Right renal pelvis (tissue), 4 donors: Measurements from ENCODE around the gene ZBTB20. TPM values are rescaled to one million over a fixed set of nuclear protein-coding genes. Genes with fewer than 3 reads are reported as not detected.

ENCODE experiments used
- DNase-seq, 4 donors: peaks; one replicate each; pipeline ENCODE4 v3.0.0-alpha.2; 2013; ENCODE audit warnings: low read depth in 4 of 4, low spot score in 3 of 4, missing footprints in 1 of 4
- polyA plus RNA-seq, 4 donors: library from polyadenylated mRNA; unstranded; fragments of 120-200 nt; gene quantifications; one replicate each; pipeline ENCODE4 v1.2.1, GENCODE V29; 2013; ENCODE audit not compliant: insufficient read length in 4 of 4

The ZBTB20 gene
- polyA plus RNA-seq, 4 donors: 4.5 to 5.3 (median 4.9) TPM

DNA sequence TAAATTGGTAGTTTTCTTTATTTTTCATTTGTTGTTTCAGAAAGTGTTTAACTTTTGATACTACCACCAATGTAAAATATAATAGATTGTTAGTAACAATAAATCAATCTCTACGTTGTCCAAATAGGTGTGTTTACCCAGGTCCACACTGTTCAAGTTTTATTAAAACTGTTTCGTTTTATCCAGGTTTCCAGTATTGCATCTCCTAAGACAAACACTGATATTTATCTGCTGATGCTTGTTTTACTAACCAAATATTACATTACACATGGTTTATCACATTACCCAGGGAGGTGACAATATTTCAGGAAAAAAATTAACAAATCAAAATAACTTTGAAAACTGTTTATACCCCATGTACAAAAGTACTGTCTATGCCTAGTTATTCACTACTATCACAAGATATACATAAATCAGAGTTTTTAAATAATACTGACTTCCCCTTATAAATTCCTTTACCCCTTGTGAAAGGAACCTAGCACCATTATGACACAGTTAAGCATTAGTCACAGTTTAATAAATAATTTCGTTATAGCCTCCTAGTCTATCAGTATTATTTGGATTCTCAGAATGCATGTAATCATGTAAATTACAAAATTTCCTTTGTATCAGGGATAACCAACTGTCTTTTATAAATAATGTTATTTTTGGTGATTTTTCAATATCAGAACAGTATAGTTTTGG, 205.3 kb downstream of the ZBTB20 start:
- DNase-seq: no peak

DNA sequence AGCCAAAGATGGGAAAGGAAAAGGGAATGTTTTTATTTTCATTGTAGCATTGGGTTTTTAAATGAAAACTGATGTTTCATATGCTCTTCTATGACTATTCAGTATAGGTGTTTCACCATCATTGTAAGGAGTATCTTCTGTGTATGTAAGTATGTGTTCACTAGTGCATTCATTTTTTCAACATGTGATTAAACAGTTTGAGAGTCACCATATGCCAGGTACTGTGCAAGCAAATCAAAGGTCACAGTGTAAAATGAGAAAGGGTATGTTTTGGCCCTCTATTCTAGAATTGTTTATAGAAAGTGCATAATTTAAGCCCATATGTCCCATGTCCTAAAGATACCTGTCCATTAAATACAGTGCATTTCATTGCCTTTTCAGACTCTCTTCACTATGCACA, 207.2 kb downstream of the ZBTB20 start:
- DNase-seq: no peak

DNA sequence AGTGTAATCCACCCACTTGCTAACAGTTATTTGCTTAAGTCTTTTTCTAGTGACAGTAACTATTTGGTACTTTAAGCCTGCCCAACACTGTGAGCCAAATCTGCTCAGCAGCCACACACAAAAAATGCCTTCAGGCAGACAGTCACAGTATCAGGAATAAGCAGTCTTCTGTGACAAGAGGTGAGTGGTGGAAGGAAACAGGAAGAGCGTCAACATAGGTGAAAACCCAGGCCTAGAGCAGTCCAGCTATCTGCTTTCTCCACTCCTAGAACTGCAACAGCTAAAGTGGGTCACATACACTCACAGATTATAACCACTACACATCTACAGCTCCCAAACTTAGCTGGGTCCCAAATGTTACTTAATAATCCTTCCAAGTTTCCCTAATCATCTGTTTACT, 213.7 kb downstream of the ZBTB20 start:
- DNase-seq: no peak

DNA sequence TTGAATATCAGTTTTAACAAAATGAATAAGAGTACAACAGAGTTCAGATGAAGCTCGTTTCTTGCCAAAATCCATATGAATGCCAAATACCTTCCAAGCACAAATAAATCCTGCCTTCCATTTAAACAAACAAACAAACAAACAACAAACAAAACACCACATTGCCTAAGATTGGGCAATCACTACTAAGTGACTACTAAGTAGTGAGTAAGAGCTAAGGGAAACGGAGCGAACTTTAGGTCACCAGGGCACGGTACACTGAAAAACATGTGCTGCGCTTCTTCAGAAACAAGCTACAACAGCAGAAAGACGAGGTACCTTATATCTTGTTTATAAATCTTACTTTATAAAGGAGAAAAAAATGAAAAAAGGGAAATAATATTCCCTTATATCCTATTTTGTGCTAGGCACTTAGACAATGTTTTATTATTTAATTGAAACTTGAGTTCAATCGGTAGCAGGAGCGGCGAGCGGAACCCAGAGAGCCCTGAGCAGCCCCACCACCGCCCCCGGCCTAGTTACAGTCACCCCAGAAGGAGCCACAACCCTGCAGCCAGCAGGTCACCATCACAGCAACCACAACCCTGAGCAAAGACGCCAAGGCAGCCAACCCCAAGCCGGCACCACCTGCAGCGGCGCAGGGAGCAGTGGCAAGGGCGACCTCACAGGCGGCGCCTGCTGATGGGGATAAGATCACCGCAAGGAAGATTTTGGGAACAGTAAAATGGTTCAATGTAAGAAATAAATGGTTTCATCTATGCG, 216.9 kb downstream of the ZBTB20 start:
- DNase-seq: no peak

DNA sequence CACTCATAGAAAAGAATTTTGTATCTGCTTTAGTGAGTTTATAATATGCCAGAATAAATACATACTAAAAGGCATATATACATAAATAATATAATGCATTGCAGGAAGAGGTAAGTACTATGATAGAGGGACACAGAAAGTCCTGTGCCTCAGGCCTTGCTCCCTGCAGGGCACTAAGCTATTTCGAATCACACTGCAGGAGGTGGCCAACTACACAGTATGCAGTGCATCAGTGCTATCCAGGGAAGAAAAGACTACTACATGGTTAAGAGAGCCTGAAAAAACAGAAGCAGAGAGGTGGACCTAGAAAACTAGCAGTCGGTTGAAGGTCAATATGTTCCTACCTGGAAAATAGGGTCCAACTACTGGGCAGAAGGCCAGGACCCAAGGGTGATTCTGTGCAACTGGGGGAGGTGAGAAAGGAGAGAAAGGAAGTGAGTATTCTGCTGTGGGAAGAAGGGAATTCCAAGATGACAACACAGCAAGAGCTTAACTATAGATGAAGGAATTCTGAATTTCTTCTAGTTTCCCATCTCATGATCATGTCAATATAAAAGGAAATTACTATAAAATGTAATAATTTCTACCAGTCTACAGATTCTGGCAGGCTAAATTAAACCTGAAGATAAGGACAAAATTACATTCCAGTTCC, 218.0 kb downstream of the ZBTB20 start:
- DNase-seq: no peak

DNA sequence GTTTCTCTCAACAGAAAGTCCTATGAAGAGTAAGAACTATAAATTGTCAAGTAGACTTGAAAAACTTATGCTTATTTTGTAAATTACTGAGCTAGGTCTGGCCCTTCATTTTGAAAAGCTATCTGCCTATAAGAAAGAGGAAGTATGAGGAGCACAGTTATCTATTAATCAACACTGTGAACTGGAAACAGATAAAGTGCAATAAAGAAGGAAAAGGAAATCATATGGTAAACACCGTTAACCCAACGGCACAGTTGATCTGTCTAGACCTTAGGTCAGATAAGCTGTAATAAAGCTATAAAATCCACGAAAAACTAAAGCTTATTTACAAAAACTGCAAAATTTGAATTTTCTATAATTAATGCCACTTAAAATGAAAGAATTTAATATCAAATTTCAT, 242.5 kb downstream of the ZBTB20 start:
- no peak for DNase-seq

DNA sequence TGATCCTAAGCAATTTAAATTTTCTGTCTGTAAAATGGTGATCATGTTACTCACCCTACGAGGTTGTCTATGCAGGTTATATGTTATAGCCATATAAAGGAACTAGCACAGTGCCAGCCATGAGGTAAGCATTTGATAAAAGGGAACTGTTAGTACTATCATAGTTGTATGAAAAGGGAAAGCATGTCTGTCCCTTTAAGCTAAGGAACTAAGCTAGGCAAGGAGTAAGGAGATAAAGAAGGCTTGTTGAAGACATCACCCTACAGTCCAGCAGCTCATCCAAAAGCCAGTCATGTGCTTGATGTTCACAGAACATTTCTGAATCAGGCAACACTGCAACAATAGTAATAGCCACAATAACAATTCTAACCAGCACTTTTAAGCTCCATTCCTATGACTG, 243.9 kb downstream of the ZBTB20 start:
- no peak for DNase-seq

DNA sequence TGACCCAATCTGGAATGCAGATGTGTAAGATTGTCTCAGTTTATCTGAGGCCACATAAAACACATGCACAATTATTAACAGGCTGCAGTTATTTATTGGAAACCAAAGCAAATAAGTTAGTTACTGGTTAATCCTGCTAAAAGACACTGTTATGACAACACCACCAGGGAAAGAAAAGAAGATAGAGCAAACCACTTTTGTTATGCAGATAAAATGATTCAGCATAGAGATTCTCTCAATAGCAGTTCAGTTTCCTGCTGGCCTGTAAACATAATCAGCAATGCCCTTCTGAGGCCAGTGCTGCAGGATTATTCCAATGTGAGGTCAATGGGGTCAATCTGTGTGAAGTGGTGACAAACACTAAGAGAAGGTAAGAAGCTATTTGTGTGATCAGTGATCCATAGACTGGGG, 244.4 kb downstream of the ZBTB20 start:
- DNase-seq: no peak

DNA sequence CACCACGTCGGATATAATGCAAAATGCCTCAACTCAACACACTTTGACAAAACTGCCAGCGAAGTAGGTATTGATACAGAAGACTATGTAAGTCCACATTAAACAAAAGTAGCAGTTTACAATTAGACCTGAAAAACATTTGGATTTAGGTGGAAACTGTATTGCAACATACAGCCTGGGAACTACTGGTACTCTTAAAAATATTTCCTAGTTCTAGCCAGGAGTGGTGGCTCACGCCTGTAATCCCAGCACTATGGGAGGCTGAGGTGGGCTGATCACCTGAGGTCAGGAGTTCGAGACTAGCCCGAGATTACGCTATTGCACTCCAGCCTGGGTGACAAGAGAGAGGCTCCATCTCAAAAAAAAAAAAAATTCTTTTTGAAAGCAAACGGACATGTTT, 246.2 kb downstream of the ZBTB20 start:
- DNase-seq: no peak

DNA sequence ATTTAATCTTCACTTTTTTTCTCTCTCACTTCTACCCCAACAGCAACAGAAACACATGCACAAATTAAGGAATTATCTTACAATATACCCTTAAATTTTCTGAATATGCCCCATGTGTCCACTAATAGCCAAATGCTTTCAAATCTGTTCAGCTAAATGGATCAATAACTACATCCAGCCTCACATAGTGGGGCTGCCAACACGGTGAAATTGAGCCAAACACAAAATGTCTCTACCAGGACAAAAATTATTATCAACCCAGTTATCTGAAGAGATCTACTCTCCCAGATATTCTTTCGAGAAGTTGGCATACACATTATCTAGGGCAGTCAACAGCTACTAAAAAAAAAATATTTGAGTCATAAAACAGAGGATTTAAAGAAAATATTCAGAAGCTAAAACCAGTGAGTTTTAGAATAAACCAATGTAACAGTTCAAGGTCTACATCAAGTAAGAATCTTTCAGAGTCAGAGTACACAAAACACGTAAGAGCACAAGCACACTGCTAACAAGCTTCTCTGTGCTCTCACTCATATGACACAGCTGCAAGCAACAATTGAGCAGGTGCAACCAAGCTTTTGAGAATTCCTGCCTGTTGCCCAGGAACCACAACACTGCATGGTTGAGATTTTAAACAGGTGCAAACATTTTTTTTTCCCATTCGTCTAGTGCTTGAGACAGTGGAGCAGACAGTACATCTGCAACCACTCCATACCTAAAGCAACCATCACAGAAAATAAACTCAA, 247.7 kb downstream of the ZBTB20 start:
- DNase-seq: peak in 1 of 4 donors; percentile 48

DNA sequence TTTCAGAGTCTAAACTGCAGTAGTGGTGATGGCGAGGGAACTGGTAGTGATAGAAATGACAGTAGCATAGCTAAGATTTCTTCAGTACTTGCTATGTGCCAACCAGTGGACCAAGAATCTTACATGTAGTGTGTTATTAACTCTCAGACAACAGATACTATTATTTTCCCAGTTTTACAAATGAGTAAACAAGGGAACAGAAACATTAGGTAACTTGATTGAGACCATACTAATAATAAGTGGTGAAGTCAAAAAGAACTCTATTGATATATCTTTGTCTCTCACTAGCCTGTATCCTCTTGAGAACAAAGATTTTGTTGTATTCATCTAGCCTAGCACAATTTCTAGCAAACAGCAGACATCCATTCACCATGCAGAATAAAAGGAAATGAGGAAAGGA, 250.1 kb downstream of the ZBTB20 start:
- DNase-seq: no peak

DNA sequence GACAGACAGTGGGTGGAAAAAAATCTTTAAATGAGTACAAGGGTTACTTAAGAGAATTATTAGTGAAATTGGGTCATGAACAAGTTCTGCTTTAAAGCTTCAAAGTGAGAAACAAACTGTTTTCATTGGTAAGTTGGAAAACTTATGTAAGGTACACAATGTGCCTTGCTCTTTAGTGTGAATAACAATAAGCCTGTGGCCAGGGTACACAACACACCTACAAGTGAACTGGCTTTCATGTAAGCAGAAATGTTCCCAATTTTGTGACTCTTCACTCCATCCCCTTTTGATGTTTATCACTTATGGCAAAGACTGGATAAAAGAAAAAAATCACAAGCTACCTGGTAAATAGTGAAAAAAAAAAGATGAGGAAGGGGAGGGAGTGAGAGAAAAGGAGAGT, 253.7 kb downstream of the ZBTB20 start:
- no peak for DNase-seq

DNA sequence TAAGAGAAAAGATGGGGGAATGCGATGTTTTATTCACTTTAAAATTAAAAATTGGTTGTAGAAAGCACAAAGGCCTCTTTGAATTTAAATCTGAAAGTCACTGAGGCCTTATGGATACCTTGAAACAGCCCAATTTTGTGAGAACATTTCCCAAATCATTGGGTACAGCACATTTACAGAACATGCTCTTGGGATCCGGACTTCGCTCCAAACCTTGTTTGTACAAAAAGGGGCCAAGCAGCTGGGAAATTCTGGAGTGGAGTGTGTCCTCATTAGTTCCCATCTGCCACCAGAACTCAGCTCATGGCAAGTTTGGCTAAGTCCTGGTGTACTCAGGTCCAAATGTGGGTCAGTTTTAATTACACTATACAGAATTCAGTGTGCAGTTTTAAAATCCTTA, 254.2 kb downstream of the ZBTB20 start:
- no peak for DNase-seq

DNA sequence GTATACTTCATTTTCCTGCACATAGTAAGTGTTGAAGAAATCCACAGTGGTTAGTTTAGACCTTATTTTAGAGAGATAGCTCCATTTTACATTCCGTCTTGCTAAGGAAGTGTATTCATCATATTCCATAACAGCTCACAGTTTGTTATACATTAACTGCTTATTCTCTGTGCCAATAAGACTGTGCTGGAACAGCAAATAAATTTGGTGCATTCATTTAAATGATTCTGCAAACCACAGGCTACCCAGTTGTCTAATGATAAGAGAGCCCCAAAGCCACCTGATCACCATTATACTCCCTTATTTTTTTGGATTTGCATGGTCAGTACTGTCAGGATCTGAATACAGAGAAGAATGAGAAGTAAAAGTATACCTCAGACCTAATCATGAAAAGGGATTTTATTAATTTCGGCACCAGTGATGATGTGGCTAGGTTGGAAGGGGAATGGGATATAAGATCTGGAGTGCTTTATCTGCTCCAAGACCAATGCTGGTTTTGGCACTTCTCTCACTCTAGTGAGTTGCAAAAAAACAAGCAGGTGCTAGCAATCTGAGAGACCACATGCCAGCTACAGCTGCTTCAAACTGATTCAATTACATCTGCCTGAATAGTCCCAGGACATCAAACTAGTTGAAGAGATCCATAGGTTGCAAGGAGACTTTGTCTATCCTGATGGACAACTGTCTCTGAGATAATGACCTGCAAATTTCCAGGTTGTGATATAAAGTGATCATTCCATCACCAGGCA, 254.8 kb downstream of the ZBTB20 start:
- DNase-seq: no peak

DNA sequence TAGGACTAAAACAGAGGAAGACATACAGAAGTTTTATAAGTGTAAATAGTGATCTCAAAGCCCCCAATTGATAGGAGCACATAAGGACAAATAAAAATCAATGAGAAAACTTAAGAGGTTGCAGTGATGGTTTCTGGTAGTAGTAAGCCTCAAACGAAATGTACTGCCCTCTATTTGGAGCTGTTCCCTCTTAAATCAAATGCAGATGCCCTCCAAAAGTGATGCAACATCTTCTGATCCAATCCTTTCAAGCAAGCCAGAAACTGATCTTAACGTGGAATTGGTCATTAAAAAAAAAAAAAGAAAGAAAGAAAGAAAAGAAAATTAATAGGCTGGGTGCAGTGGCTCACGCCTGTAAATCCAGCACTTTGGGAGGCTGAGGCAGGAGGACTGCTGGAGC, 259.3 kb downstream of the ZBTB20 start:
- no peak for DNase-seq

DNA sequence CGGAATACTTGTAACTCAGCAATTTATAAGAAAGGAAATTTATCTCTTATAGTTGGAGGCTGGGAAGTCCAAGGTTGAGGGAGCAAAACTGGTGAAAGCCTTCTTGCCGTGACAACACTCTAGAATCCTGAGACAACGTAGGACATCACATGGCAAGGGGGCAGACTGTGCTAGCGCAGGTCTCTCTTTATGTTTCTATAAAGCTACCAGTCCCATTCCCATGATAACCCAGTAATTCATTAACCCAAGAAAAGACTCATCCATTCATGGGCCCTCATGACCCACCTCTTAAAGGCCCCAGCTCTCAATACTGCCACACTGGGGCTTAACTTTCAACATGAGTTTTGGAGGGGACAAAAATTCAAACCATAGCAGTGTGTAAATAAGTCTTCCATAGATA, 260.2 kb downstream of the ZBTB20 start:
- DNase-seq: no peak

DNA sequence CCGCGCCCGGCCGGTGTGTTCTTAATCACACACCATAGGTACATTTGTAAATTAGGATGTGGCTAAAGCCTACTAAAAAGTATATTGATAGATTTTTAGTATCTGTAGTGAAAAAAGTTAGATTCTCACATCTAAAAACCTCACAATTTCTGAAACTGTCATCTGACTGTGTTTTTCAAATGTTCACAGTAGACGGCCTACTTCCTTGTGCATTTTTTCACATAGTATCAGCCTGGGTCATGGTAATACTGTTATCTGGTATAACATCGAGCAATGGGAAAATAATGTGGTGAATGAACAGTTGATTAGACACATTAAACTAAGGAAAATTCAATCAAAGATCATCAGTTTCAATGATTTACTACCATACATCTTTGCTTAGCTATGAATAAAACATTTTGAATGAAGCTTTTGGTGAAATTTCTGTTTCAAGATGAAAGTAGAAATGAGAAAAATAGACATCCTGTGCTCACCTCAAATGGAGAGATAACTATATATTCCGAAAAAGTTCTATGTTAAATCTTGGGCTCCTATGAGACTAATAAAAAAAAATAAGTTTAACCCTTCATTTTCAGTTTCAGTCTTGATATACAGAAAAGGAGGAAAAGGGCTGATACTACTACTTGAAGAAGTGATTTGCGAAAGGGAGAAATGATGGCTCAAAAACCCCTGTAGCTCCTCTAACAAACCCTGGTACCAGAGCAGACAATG, 262.7 kb downstream of the ZBTB20 start:
- no peak for DNase-seq

DNA sequence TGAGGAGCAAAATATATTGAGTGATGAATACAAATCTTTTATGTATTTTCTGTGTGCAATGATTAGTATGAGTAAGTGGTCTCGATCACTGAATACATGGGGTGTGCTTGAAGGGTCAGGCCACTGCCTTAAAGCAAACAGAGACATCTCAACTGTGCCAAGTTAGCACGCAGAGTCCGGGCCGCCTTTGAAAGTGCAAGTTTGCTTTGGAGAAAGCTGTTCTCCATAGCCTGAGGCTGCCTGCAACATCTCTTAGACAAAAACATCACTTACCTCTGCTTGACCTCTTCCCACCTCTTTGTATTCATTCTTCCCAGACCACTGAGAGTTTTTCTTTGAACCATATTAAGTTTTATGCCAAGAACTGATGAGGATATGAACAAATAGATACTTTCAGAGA, 267.0 kb downstream of the ZBTB20 start:
- DNase-seq: no peak

DNA sequence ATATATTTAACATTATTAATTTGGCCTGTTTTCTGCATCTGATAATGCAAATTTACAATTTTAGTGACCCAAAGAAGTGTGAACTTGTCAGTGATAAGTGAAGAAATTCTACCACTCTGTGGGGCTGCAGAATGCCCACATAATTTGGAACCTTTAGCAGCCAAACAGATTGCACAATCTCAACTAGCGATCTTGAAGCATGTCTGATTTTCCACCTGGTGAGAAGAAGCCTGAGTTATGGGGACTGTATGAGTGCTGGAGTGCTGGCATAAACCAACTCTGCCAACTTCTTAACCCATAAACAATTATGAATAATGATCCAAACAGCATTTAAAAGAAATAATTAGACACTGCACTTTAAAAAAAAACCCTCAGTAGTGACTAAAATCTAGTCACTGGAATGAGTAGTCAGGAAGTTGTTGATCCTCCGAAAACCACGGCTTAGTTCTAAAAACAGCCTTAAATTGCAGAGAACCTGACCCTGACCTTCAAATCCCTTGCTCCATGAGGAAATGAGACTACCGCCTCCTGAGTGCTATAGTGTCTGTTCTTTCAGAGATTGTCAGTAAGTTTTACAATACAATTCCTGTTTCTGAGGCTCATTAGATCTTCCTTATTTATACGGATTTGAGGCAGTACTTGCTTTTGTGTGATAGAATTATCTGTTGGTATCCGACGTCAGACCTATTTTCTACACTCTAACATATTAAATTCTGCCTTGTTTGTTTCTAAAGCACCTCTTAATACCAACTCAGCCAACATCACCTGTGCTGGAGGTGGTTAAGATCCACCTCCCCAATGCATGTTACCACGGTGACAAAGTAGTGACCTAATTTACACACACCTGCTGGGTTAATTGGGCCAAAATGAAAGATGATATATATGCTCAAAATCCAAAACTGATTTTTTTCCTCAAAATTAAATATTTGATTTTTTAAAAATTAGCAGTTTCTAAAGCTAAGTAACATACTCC, 267.7 kb downstream of the ZBTB20 start:
- DNase-seq: no peak
